Testis (tissue), 2 donors: Measurements from ENCODE around the gene GPR108.

Experiments
- POLR2A ChIP-seq: fragments of 450-650 bp; IDR thresholded peaks from one replicate; pipeline ENCODE4 v1.6.1; 2017; ENCODE audit warnings: antibody characterized with exemption, mild to moderate bottlenecking, moderate library complexity
- TF ChIP-seq, protein P1 (sequence below), 3 experiments: fragments of 450-650 bp in 2 of 3; fragments of 200-600 bp in 1 of 3; sonication (generic) in 1 of 3; IDR thresholded peaks; one replicate each; pipeline ENCODE4 v1.5.1; 2016 to 2019; ENCODE audit warnings: antibody characterized with exemption in 3 of 3, mild to moderate bottlenecking in 2 of 3, moderate library complexity in 1 of 3

DNA sequence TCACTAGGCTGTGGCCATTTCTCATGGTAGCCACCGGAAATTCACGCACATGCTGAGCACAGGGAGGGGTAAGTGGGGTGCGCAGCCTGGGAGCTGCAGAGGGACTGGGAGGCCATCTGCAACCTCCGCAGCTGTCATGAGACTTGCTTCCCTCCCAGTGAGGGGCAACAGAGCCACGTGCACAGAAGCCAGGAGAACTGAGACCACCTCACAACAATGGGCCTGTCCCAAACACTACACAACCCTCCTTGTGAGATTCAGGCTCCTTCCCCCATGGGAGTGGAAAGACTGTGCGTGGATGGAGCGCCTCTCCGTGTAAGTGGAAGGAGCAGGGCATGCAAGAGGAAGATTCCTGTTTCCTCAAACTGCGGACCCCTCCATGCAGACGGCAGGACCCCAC lies 25.8 kb downstream of the GPR108 start:
- TF ChIP-seq, protein P1, sequence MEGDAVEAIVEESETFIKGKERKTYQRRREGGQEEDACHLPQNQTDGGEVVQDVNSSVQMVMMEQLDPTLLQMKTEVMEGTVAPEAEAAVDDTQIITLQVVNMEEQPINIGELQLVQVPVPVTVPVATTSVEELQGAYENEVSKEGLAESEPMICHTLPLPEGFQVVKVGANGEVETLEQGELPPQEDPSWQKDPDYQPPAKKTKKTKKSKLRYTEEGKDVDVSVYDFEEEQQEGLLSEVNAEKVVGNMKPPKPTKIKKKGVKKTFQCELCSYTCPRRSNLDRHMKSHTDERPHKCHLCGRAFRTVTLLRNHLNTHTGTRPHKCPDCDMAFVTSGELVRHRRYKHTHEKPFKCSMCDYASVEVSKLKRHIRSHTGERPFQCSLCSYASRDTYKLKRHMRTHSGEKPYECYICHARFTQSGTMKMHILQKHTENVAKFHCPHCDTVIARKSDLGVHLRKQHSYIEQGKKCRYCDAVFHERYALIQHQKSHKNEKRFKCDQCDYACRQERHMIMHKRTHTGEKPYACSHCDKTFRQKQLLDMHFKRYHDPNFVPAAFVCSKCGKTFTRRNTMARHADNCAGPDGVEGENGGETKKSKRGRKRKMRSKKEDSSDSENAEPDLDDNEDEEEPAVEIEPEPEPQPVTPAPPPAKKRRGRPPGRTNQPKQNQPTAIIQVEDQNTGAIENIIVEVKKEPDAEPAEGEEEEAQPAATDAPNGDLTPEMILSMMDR (IDR thresholded peaks at IDR 0.05) = no peak
- TF ChIP-seq POLR2A = no peak
